PC-9 (cell line): ENCODE results near the gene HNRNPF.

Source experiments
- EZH2 ChIP-seq: fragments of 200-600 bp; sonication (generic); IDR thresholded peaks from 2 replicates; pipeline ENCODE4 v1.8.0; 2017; ENCODE audit warnings: antibody characterized with exemption, low read depth
- TF ChIP-seq, protein P1 (sequence below): fragments of 200-600 bp; sonication (generic); conservative IDR thresholded peaks from 2 replicates; pipeline ENCODE4 v1.6.1; 2017; ENCODE audit warnings: mixed run types, antibody characterized with exemption, mild to moderate bottlenecking, moderate library complexity

DNA sequence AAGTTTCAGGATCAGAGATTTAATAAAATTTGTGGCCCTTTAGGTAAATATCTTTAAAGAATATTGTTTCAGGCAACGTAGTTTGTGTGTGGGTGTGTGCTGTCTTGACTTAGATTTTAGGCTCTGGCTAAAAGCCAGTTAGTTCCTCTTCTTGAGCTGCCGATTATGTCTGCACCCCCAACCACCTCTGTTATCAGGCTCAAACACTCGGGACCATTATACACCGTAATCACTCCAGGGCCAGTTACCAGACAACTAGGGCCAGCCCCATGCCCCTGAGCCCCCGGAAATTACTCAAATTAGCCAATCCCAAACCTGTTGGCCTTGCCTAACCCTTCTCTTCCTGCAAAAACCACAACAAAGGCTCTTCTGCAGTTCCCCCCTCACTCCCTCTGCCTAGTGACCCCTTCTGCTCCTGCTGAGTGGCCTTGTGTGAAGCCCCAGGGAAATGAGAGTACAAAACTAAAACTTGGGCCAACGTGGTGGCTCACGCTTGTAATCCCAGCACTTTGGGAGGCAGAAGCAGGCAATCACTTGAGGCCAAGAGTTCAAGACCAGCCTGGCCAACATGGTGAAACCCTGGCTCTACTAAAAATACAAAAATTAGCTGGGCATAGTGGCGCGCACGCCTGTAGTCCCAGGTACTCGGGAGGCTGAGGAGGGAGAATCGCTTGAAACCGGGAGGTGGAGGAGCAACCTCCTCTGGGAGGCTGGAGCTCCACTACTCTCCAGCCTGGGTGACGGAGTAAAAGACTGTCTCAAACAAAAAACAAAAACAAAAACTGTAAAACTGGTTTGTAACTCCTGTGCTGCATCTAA is 9.2 kb upstream of the HNRNPF start:
- TF ChIP-seq, protein P1, sequence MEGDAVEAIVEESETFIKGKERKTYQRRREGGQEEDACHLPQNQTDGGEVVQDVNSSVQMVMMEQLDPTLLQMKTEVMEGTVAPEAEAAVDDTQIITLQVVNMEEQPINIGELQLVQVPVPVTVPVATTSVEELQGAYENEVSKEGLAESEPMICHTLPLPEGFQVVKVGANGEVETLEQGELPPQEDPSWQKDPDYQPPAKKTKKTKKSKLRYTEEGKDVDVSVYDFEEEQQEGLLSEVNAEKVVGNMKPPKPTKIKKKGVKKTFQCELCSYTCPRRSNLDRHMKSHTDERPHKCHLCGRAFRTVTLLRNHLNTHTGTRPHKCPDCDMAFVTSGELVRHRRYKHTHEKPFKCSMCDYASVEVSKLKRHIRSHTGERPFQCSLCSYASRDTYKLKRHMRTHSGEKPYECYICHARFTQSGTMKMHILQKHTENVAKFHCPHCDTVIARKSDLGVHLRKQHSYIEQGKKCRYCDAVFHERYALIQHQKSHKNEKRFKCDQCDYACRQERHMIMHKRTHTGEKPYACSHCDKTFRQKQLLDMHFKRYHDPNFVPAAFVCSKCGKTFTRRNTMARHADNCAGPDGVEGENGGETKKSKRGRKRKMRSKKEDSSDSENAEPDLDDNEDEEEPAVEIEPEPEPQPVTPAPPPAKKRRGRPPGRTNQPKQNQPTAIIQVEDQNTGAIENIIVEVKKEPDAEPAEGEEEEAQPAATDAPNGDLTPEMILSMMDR, result no peak
- TF ChIP-seq EZH2, result no peak
